GM12865 (cell line): Measurements from ENCODE around the gene NPEPL1.
"Not testable (repeated sequence)": the region's sequence is repeated elsewhere in the genome, so short reads cannot be mapped to it uniquely, and the experiment has no call there.

Experiments
- DNase-seq: peaks from one replicate; pipeline ENCODE4 v3.0.0; 2010; ENCODE audit warnings: low read depth
- H3K4me3 ChIP-seq: 2 replicates; pipeline ENCODE4 v1.5.1; 2011; ENCODE audit warnings: mild to moderate bottlenecking, low read depth, low read length, control low read depth
- CTCF ChIP-seq: IDR thresholded peaks from 2 replicates; pipeline ENCODE4 v1.5.1; 2011; ENCODE audit warnings: low read length, control low read depth, low read depth, inconsistent platforms; ENCODE audit not compliant: insufficient read depth; ENCODE audit errors: missing control alignments

NPEPL1 gene

GRCh38 chr20:58720890-58721289 lies 28.3 kb downstream of the NPEPL1 start:
- no peak for TF ChIP-seq CTCF
- H3K4me3 ChIP-seq: no peak overlapping the region
- no peak for DNase-seq

- H3K4me3 ChIP-seq: no peak overlapping the region
- no peak for TF ChIP-seq CTCF
- DNase-seq: no peak
Measured at GRCh38 chr20:58721951-58722778, 29.6 kb downstream of the NPEPL1 start.

GRCh38 chr20:58722877-58723627 lies 30.5 kb downstream of the NPEPL1 start:
- no peak for TF ChIP-seq CTCF
- no peak for DNase-seq

GRCh38 chr20:58723628-58723984 lies 31.0 kb downstream of the NPEPL1 start:
- no peak for TF ChIP-seq CTCF
- no peak overlapping the region for H3K4me3 ChIP-seq
- DNase-seq: no peak

More at GRCh38 chr20:58722877-58723627, 30.5 kb downstream of the NPEPL1 start:
- no peak overlapping the region for H3K4me3 ChIP-seq

- not testable (repeated sequence) for H3K4me3 ChIP-seq
Measured at GRCh38 chr20:58726156-58726555, 33.6 kb downstream of the NPEPL1 start.

GRCh38 chr20:58731192-58731591 lies 38.6 kb downstream of the NPEPL1 start:
- no peak for DNase-seq
- TF ChIP-seq CTCF: no peak
- H3K4me3 ChIP-seq: no peak overlapping the region

More at GRCh38 chr20:58726156-58726555, 33.6 kb downstream of the NPEPL1 start:
- DNase-seq: not testable (repeated sequence)

GRCh38 chr20:58737198-58737597 lies 44.6 kb downstream of the NPEPL1 start:
- DNase-seq: no peak
- H3K4me3 ChIP-seq: no peak overlapping the region
- TF ChIP-seq CTCF: no peak
